D341Med (cell line): Measurements from ENCODE around the gene MYCN.

Source experiments
- DNase-seq: peaks from one replicate; pipeline ENCODE4 v3.0.0; 2012; ENCODE audit warnings: low spot score

MYCN gene

DNA sequence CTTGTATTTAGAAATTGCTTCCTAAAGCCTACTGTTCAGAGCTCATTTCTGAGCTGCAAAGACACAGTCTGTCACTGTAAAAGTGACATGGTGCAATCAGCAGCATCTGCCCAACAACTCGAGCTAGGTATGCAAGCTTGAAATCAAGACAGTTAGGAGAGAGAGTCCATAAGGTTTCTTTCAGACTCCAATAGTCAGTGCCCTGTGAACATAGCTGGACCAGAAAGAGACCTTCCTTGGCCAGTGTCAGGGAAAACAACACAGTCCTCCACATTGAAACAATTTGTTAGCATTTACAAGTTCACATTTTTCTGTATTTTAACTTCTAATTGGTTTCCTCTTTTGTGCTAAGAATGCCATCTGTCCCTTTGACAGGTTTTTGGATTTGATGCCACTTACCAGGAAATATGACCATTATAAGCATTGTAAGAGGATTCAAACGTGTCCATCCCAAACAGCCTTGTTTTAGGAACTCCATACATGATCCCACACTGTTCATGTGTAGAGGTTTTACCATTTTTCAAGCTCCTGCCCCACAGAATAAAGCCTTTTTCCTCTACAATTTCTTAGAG is 8.9 kb upstream of the MYCN start:
- DNase-seq, result no peak

- no peak for DNase-seq
Measured at GRCh38 chr2:15931950-15932349, 8.4 kb upstream of the MYCN start.

DNA sequence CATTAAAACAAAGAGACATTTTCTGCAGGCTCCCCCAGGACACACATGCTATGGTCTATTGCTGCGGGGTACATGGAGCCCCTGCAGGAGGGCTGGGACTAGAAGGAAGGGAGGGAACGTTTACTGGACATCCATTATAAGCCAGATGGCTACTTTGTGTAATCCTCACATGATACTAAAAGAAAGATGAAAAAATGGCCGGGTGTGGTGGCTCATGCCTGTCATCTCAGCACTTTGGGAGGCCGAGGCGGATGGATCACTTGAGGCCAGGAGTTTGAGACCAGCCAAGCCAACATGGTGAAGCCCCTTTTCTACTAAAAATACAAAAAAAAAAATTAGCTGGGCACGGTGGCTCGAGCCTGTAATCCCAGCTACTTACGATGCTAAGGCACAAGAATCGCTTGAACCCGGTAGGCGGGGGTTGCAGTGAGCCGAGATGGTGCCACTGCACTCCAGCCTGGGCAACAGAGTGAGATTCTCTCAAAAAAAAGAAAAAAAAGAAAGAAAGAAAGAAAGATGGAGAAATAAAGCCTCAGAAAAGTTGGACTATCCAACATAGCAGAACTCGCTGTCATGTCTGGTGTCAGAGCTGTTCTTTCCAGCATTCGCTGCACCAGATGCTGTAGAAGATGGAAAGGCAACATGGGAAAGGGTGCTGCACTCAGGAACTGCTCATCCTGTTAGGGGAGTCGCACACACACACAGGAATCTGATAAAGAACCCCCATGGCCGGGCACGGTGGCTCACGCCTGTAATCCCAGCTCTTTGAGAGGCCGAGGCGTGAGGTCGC is 7.8 kb upstream of the MYCN start:
- no peak for DNase-seq

GRCh38 chr2:15933184-15933845 is 7.0 kb upstream of the MYCN start:
- no peak for DNase-seq

- no peak for DNase-seq
Measured at GRCh38 chr2:15934291-15934945, 5.9 kb upstream of the MYCN start.

DNA sequence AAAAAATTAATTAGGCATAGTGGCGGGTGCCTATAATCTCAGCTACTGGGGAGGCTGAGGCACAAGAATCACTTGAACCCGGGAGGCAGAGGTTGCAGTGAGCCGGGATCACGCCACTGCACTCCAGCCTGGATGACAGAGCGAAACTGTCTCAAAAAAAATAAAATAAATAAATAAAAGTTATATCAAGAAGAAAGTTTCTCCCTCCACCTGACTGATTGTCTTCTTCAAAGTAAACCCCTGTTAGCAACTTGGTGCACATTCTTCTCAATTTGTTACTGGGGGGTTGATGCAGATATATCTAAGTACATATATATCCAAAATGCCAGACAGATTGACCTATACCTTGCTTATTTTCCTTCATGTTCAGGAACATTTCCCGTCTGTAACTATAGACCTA is 5.2 kb upstream of the MYCN start:
- no peak for DNase-seq

GRCh38 chr2:15935675-15936074 is 4.7 kb upstream of the MYCN start:
- no peak for DNase-seq

DNA sequence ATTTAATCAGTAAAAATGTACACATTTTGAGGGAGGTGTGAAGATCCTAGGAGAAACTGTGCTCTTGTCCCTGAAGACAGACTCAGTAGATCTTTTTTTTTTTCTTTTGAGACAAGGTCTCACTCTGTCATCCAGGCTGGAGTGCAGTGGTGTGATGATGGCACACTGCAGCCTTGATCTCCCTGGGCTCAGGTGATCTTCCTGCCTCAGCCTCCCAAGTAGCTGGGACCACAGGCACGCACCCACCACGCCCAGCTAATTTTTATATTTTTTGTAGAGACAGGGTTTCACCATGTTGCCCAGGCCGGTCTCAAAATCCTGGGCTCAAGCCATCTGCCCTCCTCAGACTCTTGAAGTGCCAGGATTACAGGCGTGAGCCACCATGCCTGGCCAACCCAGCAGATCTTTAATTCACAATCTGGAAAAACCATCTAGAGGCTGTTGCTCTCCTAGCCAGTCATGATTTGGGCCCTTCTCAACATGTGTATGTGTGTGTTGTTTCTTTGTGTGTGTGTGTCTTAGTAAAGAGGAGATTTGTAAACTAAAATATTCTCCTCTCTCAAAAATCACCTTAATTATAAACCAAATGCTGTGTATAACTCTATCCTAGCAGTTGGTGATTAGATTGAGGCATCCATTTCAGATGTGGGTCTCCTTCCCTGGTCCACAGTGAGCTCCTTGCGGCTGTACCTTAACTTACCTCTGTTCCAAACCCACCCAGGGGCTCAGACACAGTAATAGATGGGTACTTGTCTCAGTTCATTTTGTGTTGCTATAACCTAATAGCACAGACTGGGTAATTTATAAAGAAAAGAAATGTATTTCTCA is 3.9 kb upstream of the MYCN start:
- no peak for DNase-seq

DNA sequence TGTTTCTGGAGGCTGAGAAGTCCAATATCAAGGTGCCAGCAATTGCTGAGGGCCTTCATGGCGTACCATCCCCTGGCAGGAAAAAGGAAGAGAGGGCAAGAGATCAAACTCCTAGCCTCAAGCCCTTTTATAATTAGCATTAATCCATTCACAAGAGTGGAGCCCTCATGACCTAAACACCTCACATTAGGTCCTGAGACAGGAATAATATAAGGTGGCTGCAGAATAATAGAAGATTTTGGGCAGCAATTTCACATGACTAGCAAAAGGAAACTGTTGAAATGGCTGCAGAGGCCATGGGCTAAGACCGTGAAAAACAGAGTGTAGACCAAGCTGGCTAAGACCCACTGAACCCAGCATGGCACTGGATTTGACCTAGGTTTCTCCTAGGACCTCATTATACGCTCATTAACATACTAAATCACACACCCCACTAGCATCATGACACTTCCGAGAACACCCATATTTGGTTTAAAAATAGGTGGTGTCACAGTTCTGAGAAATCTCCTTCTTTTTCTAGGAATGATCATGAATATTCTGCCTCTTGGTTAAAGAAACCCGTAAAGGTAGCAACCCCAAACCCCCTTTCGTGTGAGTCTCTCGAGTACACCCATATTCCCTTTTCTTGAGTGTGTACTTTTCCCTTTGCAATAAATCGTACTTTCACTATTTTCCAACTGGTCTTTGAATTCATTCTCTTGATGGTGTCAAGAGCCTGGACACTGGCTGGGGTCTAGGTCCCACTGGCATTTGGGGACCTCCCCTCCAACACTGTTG is 3.1 kb upstream of the MYCN start:
- DNase-seq, result no peak

GRCh38 chr2:15937882-15938802 is 2.2 kb upstream of the MYCN start:
- no peak for DNase-seq

- DNase-seq, result no peak
Measured at GRCh38 chr2:15938803-15939555, 1.4 kb upstream of the MYCN start.

GRCh38 chr2:15939556-15939853 is 845 bp upstream of the MYCN start:
- DNase-seq, result peak; percentile 82

DNA sequence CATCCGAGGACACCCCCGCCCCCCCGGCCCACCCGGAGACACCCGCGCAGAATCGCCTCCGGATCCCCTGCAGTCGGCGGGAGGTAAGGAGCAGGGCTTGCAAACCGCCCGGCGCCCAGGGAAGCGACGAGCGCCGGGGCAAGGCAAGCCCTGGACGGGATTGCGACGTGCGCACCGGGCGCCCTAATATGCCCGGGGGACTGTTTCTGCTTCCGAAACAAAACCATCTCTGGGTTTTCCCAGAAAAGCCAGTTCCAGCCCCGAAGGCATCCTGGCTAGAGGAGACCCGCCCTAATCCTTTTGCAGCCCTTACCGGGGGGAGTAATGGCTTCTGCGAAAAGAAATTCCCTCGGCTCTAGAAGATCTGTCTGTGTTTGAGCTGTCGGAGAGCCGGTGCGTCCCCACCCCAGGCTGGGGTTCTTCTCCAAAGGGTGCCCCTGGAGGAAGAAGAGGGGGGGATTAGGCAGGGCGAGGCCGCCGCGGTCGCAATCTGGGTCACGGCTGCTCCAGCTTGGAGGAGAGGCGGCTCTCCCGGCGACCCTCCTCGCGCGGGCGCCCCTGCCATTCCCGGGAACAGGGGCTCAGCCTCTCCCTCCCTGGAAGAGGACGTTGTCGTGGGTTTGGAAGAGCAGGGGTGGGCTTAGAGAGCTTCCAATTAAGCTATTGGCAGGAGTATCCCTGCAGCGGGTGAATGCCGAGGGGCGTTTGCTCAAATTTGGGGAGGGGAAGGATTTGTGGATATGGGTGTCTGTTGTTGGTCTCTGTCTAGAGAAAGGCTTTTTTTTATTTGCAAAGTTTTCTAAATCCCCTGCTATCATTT is 521 bp downstream of the MYCN start:
- peak; percentile 63 for DNase-seq

DNA sequence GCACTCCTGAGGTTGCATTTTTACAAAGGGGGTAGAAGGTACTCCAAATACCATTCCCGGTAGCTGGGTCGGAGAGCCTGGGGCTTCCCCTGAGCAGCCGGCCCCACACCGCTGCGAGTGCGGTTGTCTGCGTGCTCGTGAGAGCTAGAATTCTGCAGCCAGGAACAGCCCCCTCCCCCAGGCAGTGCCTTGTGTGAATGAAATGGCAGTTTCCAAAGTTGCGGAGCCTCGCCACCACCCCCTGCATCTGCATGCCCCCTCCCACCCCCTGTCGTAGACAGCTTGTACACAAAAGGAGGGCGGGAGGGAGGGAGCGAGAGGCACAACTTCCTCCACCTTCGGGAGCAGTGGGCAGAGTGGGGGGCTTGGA is 1.1 kb downstream of the MYCN start:
- DNase-seq, result no peak

DNA sequence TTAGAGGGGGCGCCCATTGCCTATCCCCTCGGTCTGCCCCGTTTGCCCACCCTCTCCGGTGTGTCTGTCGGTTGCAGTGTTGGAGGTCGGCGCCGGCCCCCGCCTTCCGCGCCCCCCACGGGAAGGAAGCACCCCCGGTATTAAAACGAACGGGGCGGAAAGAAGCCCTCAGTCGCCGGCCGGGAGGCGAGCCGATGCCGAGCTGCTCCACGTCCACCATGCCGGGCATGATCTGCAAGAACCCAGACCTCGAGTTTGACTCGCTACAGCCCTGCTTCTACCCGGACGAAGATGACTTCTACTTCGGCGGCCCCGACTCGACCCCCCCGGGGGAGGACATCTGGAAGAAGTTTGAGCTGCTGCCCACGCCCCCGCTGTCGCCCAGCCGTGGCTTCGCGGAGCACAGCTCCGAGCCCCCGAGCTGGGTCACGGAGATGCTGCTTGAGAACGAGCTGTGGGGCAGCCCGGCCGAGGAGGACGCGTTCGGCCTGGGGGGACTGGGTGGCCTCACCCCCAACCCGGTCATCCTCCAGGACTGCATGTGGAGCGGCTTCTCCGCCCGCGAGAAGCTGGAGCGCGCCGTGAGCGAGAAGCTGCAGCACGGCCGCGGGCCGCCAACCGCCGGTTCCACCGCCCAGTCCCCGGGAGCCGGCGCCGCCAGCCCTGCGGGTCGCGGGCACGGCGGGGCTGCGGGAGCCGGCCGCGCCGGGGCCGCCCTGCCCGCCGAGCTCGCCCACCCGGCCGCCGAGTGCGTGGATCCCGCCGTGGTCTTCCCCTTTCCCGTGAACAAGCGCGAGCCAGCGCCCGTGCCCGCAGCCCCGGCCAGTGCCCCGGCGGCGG is 1.7 kb downstream of the MYCN start:
- DNase-seq, result peak; percentile 49

DNA sequence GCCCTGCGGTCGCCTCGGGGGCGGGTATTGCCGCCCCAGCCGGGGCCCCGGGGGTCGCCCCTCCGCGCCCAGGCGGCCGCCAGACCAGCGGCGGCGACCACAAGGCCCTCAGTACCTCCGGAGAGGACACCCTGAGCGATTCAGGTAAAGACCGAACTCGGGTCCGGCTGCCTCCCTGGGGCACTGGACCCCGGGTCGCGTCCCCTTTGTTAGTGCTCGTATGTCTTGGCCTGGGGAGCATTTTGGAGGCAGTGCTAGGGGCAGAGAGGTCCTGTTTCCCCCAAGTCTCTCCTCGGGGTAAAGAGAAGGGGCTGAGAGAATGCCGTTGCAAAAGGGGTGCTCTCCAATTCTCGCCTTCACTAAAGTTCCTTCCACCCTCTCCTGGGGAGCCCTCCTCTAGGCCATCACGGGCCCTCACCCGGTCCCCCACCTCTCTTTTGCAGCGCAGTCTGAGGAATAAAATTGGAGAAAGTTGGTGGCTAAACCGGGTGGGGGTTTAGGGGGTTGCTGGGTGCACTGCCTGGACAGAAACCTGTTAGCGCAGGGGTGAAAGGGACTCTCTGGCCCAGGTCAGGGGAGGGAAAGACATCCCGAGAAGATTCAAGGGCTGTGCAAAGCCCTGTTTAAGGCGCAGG is 2.5 kb downstream of the MYCN start:
- DNase-seq, result no peak
